Germinal center (tissue), 1 donor: ENCODE data around the gene RAB1A.

Experiments used
- DNase-seq: peaks from one replicate; pipeline ENCODE4 v3.0.0; 2012; ENCODE audit warnings: mixed read lengths, low spot score

RAB1A gene

DNA sequence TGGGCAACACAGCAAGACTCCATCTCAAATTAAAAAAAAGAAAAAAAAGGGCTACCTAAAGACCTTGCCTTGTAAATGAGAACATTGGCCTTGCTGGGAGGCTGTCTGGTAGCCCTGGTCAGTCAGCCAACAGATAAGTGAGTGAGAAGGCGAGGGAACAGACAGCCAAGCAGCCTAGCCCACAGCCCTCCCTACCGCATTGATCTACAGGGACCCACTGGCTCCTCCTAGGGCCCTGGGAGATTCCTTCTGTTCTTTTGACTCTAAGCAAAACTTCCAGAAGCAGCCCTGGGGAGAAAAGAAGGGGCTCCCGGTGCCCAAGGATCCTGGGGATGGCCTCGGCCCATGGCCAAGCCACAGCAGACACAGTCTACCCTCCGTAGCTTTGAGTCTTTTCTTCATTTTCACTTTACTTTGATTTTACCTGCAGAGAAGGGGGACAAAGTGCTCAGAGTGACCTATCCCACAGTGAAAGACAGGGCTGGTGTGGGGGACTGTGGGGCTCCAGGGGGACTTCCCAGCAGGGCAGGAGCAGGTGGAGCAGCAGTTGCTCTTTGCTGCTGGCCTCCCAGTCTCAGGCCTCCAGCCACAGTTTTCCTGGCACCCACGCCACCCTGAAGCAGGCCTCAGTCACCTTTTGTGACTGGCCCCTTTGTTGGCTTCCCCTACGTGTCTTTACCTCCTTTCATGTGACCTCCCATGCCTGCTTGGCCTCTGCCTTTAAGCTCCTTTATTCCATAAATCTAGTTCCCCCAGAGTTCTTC is 68.6 kb downstream of the RAB1A start:
- no peak for DNase-seq

DNA sequence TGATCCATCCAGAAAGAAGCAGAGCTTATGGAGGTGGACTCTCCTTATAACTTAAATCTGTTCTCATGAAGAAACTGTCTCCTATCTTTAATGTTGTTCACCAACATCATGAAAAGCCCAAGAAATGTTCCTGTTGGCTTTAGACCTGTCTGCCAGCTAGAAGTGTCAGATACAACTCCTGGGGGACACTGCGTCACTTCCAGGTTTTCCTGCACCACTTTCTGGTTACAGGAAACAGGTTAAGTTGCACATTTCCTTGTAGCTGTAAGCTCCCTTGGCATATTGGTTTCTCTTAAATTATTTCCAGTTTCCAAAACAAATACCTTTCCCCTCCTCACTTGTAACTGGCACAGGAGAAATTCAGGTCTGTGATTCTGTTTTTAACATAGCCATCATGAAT is 70.8 kb downstream of the RAB1A start:
- DNase-seq = no peak

DNA sequence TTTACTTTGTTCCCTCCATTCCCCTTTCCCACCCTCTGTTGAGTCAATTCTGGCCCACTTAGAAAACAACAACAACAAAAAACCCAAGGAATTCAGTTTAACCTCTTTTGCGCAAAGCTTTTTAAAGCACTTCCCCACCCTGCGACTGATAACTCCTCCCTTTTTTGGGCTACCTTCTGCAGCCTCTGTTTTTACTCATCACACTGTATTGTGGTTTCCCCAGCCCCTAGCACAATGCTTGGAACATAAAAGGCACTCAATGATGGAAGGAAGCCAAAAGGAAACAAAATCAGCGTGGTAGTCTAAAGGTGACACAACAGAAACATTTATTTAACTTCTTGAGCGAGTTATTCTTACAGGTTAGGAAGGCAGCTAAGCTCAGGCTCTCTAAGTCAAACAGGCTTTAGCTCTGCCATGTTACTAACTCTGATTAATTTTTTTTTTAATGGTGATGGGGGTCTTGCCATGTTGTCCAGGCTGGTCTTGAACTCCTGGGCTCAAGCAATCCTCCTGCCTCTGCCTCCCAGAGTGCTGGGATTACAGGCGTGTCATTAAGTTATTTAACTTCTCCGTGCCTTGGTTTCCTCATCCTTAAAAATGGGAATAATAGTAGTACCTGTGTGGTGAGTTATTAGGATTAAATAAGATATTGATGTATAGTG is 72.4 kb downstream of the RAB1A start:
- DNase-seq = peak; percentile 39

DNA sequence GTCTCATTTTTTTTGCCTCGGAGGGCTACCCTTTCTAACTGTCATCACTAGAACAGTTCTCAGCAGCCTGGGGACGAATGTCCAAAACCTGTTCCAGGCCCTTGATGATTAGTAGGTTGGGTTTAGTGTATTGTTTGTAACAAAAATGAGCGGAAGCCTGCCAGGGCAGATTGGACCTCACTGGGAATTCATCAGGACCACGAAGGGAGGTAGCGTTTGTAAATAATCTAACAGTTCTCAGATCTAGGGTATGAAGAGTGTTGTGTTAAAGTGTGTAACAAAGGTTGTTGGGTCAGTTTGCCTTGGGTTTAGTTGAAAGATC is 72.9 kb downstream of the RAB1A start:
- DNase-seq = no peak

DNA sequence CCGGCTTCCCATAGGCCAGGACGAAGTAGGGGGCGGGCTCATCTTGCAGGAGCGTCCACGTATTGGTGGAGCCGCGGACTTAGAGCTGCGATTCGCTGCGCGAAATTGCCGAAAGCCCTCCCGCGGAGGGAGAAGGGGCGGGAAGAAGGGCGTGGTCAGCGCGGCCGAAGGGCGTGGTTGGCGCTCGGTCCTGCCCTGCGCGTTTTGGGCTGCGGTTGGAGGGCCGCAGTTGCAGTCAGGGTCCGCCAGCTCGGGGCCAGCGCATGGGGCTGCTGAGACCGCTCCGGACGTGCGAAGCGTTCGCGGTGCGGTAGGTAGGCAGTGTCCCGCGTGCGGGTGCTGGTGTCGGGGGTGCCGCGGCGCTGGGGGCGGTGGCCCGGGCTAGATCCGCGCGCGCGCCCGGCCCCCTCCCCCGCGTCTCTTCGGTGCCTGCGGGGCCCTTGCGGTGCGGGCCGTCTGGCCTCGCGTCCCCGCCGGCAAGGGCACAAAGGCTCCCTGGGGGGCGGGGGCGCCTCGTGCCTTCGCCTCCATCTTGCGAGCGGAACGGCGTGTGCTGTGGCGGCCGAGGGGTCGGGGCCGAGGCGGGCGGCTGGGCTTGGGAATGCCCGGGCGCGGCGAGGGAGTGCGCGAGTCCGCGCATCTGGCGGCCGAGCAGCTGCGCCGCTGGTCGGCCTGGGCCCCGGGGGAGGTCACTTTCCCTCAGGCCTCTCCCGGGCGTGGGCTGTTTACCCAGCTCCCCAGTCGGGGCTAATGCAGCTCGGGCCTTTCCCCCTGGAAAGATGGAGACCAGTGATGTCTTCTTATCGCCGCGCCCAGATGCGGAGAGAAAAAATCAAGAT is 73.5 kb downstream of the RAB1A start, which contains the start of gene CEP68:
CEP68 (plus strand) TSS at position 202 of the 839 bp plus-strand sequence. CDS start 13,029 bp downstream, outside the sequence.
- DNase-seq = peak; percentile 98

DNA sequence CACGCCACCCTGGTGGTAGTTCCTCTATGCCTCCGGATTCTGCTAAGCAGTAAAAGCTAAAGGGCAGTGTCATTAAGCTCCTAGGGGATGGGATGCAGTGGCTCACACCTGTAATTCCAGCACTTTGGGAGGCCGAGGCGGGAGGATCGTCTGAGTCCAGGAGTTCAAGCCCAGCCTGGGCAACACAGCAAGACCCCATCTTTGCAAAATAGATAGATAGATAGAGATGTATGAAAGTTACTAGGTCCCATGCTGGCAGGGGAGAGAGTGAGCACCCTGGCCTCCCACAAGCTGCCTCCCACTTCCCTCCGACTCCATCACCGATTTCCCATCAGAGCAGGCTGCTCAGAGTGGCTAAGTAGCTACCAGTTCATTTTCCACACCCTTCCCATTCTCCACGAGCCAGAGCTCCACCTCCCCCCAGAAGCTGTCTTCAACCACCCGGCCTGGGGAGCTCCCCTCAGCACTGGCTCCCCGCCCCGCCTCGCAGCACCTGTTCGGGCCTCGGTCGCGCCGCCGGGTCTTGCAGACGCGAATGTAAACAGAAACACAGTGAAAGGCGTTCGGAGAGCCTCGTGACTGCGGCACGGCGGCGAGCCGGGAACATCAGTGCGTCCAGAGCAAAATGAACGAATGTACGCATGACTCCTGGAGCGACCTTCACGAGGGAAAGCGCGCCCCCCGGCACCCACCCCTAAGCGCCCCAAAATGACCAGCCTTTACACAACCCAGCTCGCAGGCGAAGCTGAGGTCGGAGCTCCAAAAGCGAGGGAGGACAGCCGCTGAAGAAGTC is 74.3 kb downstream of the RAB1A start:
- DNase-seq = peak; percentile 74

DNA sequence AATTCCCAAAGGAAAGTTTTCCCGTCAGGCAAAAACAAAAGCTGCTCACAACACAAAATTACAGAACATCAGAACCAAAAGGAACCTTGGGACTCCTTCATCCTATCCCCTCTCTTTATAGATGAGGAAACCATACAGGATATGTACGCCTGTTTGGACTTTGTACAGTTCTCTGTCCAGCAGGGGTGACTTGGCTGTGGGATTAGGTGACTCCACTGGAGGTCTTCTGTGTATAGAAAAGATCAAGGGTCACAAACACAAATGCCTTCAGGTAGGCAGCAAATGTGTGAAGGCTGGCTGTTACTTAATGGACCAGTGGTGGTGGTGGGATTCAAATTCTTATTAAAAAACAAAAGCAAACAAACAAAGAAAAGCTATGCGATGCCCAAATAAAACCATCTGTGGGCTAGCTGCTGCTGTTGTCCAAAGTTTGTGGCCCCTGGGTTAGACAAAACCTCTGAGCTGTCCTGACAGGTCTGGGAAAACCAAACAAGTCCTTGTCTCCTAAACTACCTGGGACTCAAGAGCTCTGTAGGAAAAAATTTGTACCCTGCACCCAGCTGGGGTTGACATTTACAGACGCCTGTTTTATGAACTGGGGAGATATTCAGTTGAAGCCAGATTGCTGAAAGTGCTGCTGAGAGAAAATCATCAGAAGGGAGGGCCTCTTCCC is 75.0 kb downstream of the RAB1A start:
- no peak for DNase-seq

DNA sequence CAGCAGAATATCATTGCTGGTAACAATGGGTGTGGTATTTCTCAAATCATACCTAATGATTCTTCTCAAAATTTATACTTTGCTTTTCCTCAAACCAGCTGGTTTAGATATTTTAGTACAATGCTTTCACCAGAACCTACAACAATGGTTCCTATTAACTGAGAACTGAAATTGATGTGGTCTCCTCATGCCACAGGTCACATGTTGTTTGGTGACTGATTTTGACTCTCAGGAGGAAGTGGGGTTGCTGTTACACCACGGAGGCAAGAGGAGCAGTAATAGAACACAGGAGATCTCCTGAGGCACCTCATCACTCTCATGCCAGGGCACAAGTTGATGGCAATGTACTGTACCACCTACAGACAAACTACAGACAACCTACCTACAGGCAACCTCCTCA is 76.7 kb downstream of the RAB1A start:
- DNase-seq = peak; percentile 65

DNA sequence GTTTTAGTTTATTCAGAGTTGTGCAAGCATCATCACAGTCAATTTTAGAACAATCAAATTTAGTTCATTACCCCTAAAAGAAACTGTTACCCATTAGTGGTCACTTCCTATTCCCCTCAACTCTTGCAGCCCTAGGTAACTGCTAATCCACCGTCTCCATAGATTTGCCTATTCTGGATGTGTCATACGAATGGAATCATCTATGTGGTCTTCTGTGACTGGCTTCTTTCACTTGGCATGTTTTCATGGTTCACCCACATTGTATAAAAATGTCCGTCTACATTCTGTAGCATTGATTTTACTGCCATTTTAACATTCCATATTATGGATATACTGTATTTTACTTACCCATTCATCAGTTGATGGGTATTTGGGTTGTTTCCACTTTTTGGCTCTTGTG is 79.0 kb downstream of the RAB1A start:
- DNase-seq = no peak

DNA sequence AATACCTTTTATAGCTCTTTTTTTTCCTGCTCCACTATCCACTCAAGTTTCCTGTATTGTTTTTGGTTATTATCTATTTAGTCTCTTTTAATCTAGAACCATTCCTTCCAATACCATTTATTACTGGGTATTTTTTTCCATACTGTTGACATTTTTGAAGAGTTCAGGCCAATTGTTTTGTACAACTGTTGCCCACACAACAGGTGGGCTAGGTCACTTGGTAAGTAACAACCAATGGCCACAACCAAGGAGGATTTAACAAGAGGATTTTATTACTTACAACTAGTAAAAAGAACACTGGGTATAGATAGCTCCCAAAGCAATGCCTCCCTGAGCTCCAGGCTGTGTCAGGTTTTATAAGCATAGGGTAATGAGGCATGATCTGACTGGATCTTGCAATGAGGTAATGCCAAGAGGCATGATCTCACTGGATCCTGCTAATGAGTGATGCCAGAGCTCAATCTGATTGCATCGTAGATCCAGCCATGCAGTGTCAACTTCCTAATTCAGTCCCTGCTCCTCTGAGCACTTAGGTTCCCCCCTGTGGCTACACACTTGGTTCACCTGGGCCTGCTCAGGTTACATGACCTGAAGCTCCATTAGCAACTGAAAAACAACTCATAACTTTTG is 80.8 kb downstream of the RAB1A start:
- DNase-seq = no peak

DNA sequence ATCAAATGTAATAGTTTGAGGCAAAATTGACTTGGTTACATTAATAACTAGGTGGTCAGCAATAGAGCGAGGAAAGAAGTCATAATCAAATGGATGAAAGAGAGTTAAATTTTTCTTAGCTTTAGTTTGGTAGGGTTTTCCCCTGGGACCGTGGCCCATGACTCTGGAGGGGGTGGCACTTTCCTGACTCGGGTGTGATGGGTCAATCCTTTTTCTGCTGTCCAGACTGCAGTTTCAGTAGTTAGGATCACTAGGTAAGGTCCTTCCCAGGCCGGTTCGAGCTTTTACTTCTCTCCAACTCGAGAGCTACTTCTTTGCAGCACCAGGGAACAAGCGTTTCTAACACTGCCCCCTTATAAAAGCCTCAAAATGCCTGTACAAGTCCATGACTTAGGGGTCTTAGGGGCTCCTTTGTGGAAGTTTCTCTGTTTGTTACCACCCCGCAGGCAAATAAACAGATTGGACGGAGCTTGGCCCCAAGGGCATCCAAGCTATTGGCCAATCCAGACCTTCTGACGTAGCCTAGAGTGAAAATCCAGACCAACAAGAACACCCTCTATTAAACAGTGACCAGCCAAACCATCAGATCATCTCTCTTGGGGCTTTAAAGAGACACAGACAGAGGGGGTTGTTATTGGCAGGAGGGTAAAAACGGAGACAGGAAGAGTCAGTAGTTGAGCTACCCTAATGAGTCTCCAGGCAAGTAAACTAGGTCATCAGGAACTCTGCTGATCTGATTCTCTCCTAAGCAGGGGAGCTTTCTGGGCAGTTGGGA is 83.1 kb downstream of the RAB1A start:
- DNase-seq = no peak

DNA sequence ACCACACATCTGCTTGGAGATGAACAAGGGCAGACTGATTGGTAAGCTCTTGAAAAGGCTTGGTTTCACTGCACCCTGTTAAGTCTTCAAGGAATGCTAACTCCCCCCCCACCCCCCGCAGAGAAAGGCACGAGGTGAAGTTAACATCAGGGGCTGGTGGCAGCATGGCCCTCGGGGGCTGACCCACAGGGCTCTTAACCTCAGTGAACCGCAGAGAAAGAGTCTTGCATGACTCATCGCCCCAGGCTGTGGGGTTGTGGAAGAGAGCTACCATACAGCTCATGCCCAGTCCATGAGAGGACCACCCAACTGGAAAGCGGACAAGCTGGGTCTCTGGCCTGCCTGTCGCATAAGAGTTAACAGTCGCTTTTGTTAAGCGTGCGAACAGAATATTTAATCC is 84.3 kb downstream of the RAB1A start:
- no peak for DNase-seq

DNA sequence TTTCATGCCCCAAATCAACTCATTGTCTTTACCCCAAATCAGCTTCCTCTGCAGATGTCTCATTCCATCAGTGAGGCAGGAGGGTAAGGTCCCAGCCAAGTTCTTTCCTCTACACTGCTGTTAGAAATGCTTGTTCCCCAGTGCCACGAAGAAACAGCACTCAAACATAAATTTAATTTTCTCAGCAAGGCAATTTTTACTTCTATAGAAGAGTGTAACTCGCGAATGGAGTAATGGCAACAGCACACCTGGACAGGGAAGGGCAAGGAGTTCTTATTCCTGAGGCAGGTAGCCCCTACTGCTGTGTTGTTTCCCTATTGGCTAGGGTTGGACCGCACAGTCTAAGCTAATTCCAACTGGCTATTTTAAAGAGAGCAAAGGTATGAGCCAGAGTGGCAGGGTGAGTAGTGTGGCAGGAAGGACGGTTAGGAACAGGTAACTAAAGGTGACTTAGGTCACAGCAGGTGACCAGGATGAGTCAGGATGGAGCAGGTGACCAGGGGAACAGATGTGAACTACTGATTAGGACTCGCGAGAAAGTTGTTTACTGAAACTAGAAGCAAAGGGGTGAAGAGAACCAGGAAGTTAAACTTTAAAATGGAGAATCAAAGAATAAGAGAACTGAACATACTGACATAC is 85.7 kb downstream of the RAB1A start:
- no peak for DNase-seq

DNA sequence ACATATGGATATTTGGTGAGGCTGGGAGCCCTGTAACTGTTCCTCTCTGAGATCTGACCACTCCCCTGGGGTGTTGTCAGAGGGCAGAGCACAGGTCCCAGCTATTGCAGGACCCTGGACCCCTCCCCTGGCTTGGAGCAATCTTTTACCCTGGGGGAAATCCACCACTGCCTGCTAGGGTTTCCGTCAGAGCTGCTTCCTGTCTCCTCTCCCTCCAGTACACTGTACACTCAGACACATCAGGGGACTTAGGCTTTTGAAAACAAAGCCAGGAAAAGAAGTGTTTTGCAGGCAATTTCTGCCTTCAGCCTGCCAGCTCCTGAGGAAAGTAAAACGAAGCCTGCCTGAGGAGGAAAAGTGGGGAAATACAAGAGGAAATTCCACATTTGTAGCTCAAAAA is 86.9 kb downstream of the RAB1A start:
- DNase-seq = no peak

DNA sequence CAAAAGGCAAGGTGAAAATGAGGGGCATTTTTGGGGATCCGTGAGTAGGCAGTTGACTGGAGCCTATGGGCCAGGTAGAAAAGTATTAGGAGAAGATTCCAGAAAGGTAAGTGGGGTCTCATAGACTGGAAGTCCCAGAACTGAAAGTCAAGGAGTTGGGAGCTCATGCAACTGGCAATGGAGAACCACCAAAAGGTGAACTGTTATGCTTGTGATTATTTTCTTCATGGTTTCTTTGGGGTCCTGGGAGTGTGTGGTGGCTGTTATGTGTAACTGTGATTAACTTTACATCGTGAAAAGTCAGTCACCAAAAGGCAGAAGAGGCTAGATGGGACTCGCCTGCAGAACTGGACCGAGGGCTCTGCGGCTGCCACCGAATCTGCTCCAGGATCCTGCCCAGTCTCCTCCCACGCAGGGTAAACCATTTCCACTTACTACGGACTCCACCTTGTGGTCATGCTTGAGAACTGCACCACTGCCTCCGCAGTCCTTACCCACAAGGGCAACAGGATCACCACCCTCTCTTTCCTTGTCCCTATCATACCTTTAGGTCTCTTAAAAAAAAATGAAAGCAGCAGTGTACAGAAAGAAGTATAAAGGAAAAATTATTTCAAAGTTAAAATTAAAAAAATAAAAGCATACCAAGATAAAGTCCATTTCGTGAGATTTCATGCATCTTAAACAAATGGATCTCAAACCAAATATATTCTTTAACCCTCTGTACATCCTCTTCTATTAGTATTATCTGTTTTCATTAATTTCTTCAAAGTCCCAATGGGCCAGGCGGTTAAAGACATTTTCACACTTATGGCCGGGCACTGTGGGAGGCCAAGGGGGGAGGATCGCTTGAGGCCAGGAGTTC is 89.3 kb downstream of the RAB1A start:
- peak; percentile 74 for DNase-seq

DNA sequence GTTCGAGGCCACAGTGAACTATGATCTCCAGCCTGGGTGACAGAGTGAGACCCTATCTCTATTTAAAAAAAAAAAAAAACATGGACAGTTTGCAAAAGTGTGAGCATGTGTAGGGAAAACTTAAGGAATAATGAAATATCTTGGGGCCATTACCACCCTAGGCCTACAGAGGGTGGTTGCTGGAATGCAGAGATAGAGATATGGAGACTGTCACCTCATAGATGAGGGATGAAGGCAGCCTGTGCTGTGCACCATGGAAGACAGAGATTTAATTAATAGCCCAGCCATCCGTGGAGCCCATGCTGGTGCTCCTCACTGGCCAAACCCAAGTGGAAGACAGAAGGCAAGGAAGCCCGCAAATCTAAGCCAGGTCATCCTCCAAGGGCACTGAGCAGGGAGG is 90.3 kb downstream of the RAB1A start:
- DNase-seq = no peak

DNA sequence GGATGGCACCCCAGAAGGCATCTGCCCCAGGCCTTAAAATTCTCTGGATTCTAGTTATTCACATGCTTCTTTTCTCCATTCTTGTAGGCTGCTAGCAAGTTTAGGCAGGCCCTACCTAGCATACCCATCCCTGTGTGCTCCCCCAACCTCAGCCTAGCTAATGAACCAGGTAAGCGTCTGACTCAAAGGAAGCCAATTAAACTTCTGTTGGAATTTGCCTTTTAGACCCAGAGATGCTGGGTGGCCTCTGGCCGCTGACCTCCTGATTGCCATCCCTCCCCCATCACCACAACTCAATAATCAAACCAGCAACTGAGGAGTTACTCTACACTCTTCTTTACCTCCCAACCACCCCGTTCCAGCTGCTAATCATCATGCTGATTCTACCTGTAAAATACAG is 92.7 kb downstream of the RAB1A start:
- DNase-seq = no peak
